Progenitor cell of endocrine pancreas (in vitro differentiated cells): ENCODE results near the gene TRIM21. TPM values are rescaled to one million over a fixed set of nuclear protein-coding genes. Genes with fewer than 3 reads are reported as not detected.
A peak's percentile ranks its signal among the peaks of the same experiment; 100 is the strongest.

Experiments used
- DNase-seq: peaks from one replicate; pipeline ENCODE4 v3.0.0; 2021; ENCODE audit warnings: low spot score; ENCODE audit not compliant: unreplicated experiment
- H3K27ac Mint-ChIP-seq: 2 replicates; pipeline ENCODE4 v1.8.0; 2021; ENCODE audit warnings: mild to moderate bottlenecking, moderate library complexity, mixed read lengths
- H3K27me3 Mint-ChIP-seq: 2 replicates; pipeline ENCODE4 v1.8.0; 2021; ENCODE audit warnings: mixed read lengths
- H3K36me3 Mint-ChIP-seq: 2 replicates; pipeline ENCODE4 v1.8.0; 2022; ENCODE audit warnings: mixed read lengths; ENCODE audit not compliant: insufficient read depth
- H3K4me1 Mint-ChIP-seq: 2 replicates; pipeline ENCODE4 v1.8.0; 2021; ENCODE audit warnings: low read depth, mixed read lengths
- H3K4me3 Mint-ChIP-seq: 2 replicates; pipeline ENCODE4 v1.8.0; 2021; ENCODE audit warnings: low read depth, mild to moderate bottlenecking, moderate library complexity, mixed read lengths
- H3K9me3 Mint-ChIP-seq: 2 replicates; pipeline ENCODE4 v1.8.0; 2021; ENCODE audit warnings: low read depth, mixed read lengths
- long read RNA-seq: library from polyadenylated mRNA; unstranded; transcript quantifications from one replicate; pipeline ENCODE4 v2.0.0, GENCODE V29; 2020
- total RNA-seq: library from RNA; stranded (reverse); gene quantifications from 2 replicates; pipeline ENCODE4 v1.2.1, GENCODE V29; 2021
- TF ChIP-seq, protein P1 (sequence below): fragments of 200-600 bp; sonication (generic); IDR thresholded peaks from one replicate; pipeline ENCODE4 v1.5.0; 2021; ENCODE audit warnings: antibody characterized with exemption, mild to moderate bottlenecking; ENCODE audit not compliant: unreplicated experiment

The TRIM21 gene
- 11.4 and 11.9 TPM in 2 replicates for total RNA-seq
- long read RNA-seq, transcript TRIM21-201 (7 exons, 1,924 nt) = major isoform, 36 of 41 reads
- long read RNA-seq, partial matches to known transcripts = 2 of 41 reads
- long read RNA-seq, other reads (novel, unspliced or antisense) = 3 of 41 reads

DNA sequence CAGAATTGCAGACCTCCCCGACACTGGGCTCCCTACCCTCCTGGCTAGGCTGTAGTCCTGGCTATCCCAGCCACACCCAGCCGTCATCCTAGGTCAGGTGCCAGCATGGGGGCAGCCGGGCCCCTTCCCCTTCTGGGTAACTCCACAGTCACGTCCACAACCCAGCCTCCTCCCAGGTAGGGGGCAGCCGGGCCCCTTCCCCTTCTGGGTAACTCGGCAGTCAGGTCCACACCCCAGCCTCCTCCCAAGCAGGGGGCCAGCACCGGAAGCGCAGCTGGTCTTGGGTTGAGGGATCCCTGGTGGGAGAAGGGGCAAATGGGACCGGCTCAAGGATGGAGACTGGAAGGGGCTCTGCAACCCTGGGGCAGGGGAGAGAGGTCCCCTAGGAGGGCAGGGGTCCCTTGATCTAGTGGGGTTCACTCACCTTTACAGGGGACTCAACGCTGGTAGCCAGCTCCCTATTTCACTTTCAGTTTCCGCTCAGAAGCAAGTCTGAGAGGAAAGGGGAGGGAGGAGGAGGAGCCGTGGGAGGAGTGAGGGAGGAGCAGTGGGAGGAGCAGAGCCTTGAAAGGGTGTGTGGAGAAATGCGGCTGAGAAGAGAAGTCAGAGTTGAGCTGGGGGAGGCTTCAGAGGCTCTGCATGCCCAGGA lies at the start of gene TRIM21:
Gene TRIM21, minus strand, starts transcription at position 494 of the 649 bp plus-strand sequence. CDS start 3,293 bp downstream, outside the sequence.
- H3K4me3 Mint-ChIP-seq = peak within 1 kb of the TSS; percentile 87
- peaks cover 9% of the 10 kb centered on the region for H3K9me3 Mint-ChIP-seq
- peak within 1 kb of the TSS; percentile 33 for H3K27ac Mint-ChIP-seq
- TF ChIP-seq, protein P1, sequence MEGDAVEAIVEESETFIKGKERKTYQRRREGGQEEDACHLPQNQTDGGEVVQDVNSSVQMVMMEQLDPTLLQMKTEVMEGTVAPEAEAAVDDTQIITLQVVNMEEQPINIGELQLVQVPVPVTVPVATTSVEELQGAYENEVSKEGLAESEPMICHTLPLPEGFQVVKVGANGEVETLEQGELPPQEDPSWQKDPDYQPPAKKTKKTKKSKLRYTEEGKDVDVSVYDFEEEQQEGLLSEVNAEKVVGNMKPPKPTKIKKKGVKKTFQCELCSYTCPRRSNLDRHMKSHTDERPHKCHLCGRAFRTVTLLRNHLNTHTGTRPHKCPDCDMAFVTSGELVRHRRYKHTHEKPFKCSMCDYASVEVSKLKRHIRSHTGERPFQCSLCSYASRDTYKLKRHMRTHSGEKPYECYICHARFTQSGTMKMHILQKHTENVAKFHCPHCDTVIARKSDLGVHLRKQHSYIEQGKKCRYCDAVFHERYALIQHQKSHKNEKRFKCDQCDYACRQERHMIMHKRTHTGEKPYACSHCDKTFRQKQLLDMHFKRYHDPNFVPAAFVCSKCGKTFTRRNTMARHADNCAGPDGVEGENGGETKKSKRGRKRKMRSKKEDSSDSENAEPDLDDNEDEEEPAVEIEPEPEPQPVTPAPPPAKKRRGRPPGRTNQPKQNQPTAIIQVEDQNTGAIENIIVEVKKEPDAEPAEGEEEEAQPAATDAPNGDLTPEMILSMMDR = no peak
- peaks cover 12% of the 10 kb centered on the region for H3K36me3 Mint-ChIP-seq
- peaks cover 9% of the 10 kb centered on the region for H3K4me1 Mint-ChIP-seq
- H3K27me3 Mint-ChIP-seq = peaks cover 4% of the 10 kb centered on the region
- peak; percentile 32 for DNase-seq

- Mint-ChIP-seq H3K36me3 (no peaks in the 10 kb centered on the region), H3K27me3 (no peaks in the 10 kb centered on the region), H3K4me1 (no peaks in the 10 kb centered on the region), H3K9me3 (peaks cover 4% of the 10 kb centered on the region), H3K4me3 (no peak overlapping the region), H3K27ac (no peak overlapping the region)
- TF ChIP-seq, protein P1 = no peak
- DNase-seq = no peak
Observed at GRCh38 chr11:4441515-4441914, 48.0 kb upstream of the TRIM21 start.

GRCh38 chr11:4436411-4436810 lies 42.9 kb upstream of the TRIM21 start:
- Mint-ChIP-seq H3K27me3 (peaks cover 9% of the 10 kb centered on the region), H3K9me3 (peaks cover 4% of the 10 kb centered on the region), H3K4me1 (no peaks in the 10 kb centered on the region), H3K36me3 (no peaks in the 10 kb centered on the region), H3K4me3 (no peak overlapping the region), H3K27ac (no peak overlapping the region)
- TF ChIP-seq, protein P1 = no peak
- no peak for DNase-seq

DNA sequence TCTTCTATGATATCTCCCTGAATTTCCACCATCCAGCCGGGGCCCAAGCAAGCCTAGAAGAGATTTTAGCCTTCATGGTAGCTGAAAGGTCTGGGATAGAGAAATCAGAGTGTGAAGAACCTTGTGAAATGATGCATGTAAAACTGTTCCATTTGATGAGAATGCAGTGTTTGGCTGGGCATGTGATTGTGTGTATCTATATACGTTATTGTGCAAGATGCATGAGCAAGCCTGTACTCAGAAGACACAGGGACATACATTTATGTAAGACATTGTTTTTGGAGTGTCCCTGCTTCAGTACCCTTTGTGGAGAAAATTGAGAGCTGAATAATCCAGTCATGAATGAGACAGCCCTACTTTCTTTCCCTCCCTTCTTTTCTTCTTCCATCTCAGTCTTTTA lies 40.4 kb upstream of the TRIM21 start:
- H3K36me3 Mint-ChIP-seq = no peaks in the 10 kb centered on the region
- no peak overlapping the region for H3K4me3 Mint-ChIP-seq
- no peak for DNase-seq
- TF ChIP-seq, protein P1 = no peak
- H3K9me3 Mint-ChIP-seq = peaks cover under 1% of the 10 kb centered on the region
- no peaks in the 10 kb centered on the region for H3K4me1 Mint-ChIP-seq
- H3K27ac Mint-ChIP-seq = no peak overlapping the region
- peaks cover 9% of the 10 kb centered on the region for H3K27me3 Mint-ChIP-seq

- Mint-ChIP-seq H3K9me3 (no peaks in the 10 kb centered on the region), H3K27ac (no peak overlapping the region), H3K4me3 (no peak overlapping the region), H3K27me3 (peaks cover 9% of the 10 kb centered on the region), H3K36me3 (no peaks in the 10 kb centered on the region), H3K4me1 (no peaks in the 10 kb centered on the region)
- TF ChIP-seq, protein P1 = no peak
- no peak for DNase-seq
Observed at GRCh38 chr11:4430051-4430450, 36.5 kb upstream of the TRIM21 start.
